Ramos (cell line): ENCODE results near the gene C17orf50.

Experiments
- in situ Hi-C: fragments of 300-500 bp; cut with MboI; formaldehyde crosslinking; loops from one replicate; pipeline ENCODE4 v1.14.3; 2022; ENCODE audit warnings: low sequenced_read_pairs; ENCODE audit not compliant: unreplicated experiment

The C17orf50 gene

GRCh38 chr17:35760587-35760986, at the start of gene C17orf50:
Gene C17orf50, plus strand, starts transcription at chr17:35760887. Its CDS starts 55 bp downstream, at chr17:35760942.
- in situ Hi-C loops = loop anchor here (5.0 kb wide), 1 partner anchor 47 kb away; the partner anchor contains the start of gene TAF15

GRCh38 chr17:35710950-35711349, 49.7 kb upstream of the C17orf50 start:
- in situ Hi-C loops = no loop called here

GRCh38 chr17:35713069-35713728, 47.5 kb upstream of the C17orf50 start:
- in situ Hi-C loops = no loop called here

GRCh38 chr17:35714988-35715387, 45.7 kb upstream of the C17orf50 start:
- in situ Hi-C loops = no loop called here

GRCh38 chr17:35715416-35715815, 45.3 kb upstream of the C17orf50 start:
- in situ Hi-C loops = no loop called here

- in situ Hi-C loops = no loop called here
These were observed 44.5 kb upstream of the C17orf50 start for GRCh38 chr17:35716173-35716572.

- in situ Hi-C loops = no loop called here
These were observed 43.7 kb upstream of the C17orf50 start for GRCh38 chr17:35716897-35717465.

GRCh38 chr17:35717475-35717874, 43.2 kb upstream of the C17orf50 start:
- in situ Hi-C loops = no loop called here

- in situ Hi-C loops = no loop called here
These were observed 37.0 kb upstream of the C17orf50 start for GRCh38 chr17:35723735-35724134.

GRCh38 chr17:35725058-35725457, 35.6 kb upstream of the C17orf50 start:
- in situ Hi-C loops = no loop called here

- in situ Hi-C loops = no loop called here
These were observed 34.9 kb upstream of the C17orf50 start for GRCh38 chr17:35725802-35726126.

- in situ Hi-C loops = no loop called here
These were observed 34.3 kb upstream of the C17orf50 start for GRCh38 chr17:35726127-35726952.

GRCh38 chr17:35726953-35727460, 33.7 kb upstream of the C17orf50 start:
- in situ Hi-C loops = no loop called here

GRCh38 chr17:35727635-35728034, 33.1 kb upstream of the C17orf50 start:
- in situ Hi-C loops = no loop called here

GRCh38 chr17:35728551-35728950, 32.1 kb upstream of the C17orf50 start:
- in situ Hi-C loops = no loop called here

GRCh38 chr17:35729405-35729833, 31.3 kb upstream of the C17orf50 start:
- in situ Hi-C loops = no loop called here

GRCh38 chr17:35730400-35731005, 30.2 kb upstream of the C17orf50 start:
- in situ Hi-C loops = no loop called here

- in situ Hi-C loops = no loop called here
These were observed 29.3 kb upstream of the C17orf50 start, which contains the start of gene RASL10B for GRCh38 chr17:35731239-35731916. Gene RASL10B, plus strand, starts transcription at chr17:35731639. Its CDS starts 3,546 bp downstream, at chr17:35735185.

- in situ Hi-C loops = no loop called here
These were observed 28.5 kb upstream of the C17orf50 start for GRCh38 chr17:35731917-35732805.
